H1 (cell line): ENCODE measurements around the gene EPHA1. TPM values are rescaled to one million over a fixed set of nuclear protein-coding genes. Genes with fewer than 3 reads are reported as not detected.
A peak's percentile ranks its signal among the peaks of the same experiment; 100 is the strongest.

Experiments used
- CTCF ChIA-PET: fragments of 300-600 bp; sonication (Branson Sonifier 250); formaldehyde crosslinking; loops from one replicate; lab custom pipeline; 2021; ENCODE audit not compliant: partially characterized antibody; lab: Charles Lee
- POLR2A ChIA-PET: fragments of 300-600 bp; sonication (Branson Sonifier 250); formaldehyde crosslinking; loops from one replicate; lab custom pipeline; 2021; ENCODE audit warnings: inconsistent platforms; ENCODE audit not compliant: partially characterized antibody; lab: Charles Lee
- DNase-seq, 2 experiments: peaks; one replicate each; pipeline versions ENCODE4 v3.0.0 to v3.0.0-alpha.2; 2010 to 2022; ENCODE audit warnings: low spot score in 2 of 2, low read depth in 1 of 2, mixed read lengths in 1 of 2
- FAIRE-seq: peaks from 2 replicates; lab custom pipeline; 2011; peaks lifted over from hg19 to GRCh38; lab: Jason Lieb, UNC
- H2AFZ ChIP-seq: 2 replicates; pipeline ENCODE4 v1.8.1; 2012; ENCODE audit warnings: low read length, inconsistent platforms
- H2AK5ac ChIP-seq: 2 replicates; pipeline ENCODE4 v1.6.1; 2013; ENCODE audit warnings: low read depth, low read length
- H2BK120ac ChIP-seq: replicated peaks from 2 replicates; pipeline ENCODE3; 2013; ENCODE audit warnings: low read depth, low read length, inconsistent platforms
- H2BK12ac ChIP-seq: 2 replicates; pipeline ENCODE4 v1.6.1; 2013; ENCODE audit warnings: low read depth, low read length
- H2BK15ac ChIP-seq: 2 replicates; pipeline ENCODE4 v1.6.1; 2013; ENCODE audit warnings: low read length
- H2BK20ac ChIP-seq: 2 replicates; pipeline ENCODE4 v1.6.1; 2013; ENCODE audit warnings: low read length
- H2BK5ac ChIP-seq: 2 replicates; pipeline ENCODE4 v1.6.1; 2013; ENCODE audit warnings: low read depth, low read length
- H3K14ac ChIP-seq: 2 replicates; pipeline ENCODE4 v1.6.1; 2013; ENCODE audit warnings: inconsistent platforms; ENCODE audit not compliant: insufficient read length
- H3K18ac ChIP-seq: 2 replicates; pipeline ENCODE4 v1.6.1; 2013; ENCODE audit warnings: low read length; ENCODE audit errors: extremely low read depth
- H3K23ac ChIP-seq: 2 replicates; pipeline ENCODE4 v1.6.1; 2013; ENCODE audit warnings: inconsistent platforms; ENCODE audit not compliant: insufficient read length
- H3K23me2 ChIP-seq: 2 replicates; pipeline ENCODE4 v1.6.1; 2013; ENCODE audit warnings: low read depth, low read length
- H3K27ac ChIP-seq: 2 replicates; pipeline ENCODE4 v1.6.1; 2011; ENCODE audit warnings: low read depth, low read length, inconsistent platforms
- H3K27me3 ChIP-seq, 4 experiments: replicated peaks in 1 of 4; 1 replicate in 1 of 4; 2 replicates in 3 of 4; pipeline versions ENCODE4 v1.6.1 to v1.8.1; 2011 to 2013; ENCODE audit warnings: low read length in 3 of 4, mild to moderate bottlenecking in 3 of 4, inconsistent platforms in 2 of 4, mixed read lengths in 2 of 4, moderate library complexity in 1 of 4; ENCODE audit not compliant: control insufficient read depth in 3 of 4, insufficient read depth in 3 of 4; ENCODE audit errors: extremely low read depth in 1 of 4
- H3K36me3 ChIP-seq, 4 experiments: 2 replicates each; pipeline versions ENCODE4 v1.6.1 to v1.8.1; 2011 to 2013; ENCODE audit warnings: mild to moderate bottlenecking in 4 of 4, low read length in 3 of 4, moderate library complexity in 2 of 4, control low read depth in 1 of 4, inconsistent platforms in 1 of 4; ENCODE audit not compliant: insufficient read depth in 4 of 4, control insufficient read depth in 2 of 4
- H3K4ac ChIP-seq: replicated peaks from 2 replicates; pipeline ENCODE3; 2013; ENCODE audit warnings: low read length, low read depth, mixed read lengths, inconsistent platforms; ENCODE audit not compliant: insufficient read length
- H3K4me1 ChIP-seq, 4 experiments: replicated peaks in 1 of 4; 1 replicate in 1 of 4; 2 replicates in 3 of 4; pipeline versions ENCODE4 v1.6.1 to v1.8.1; 2011 to 2013; ENCODE audit warnings: low read length in 3 of 4, inconsistent platforms in 2 of 4, mixed read lengths in 1 of 4; ENCODE audit not compliant: insufficient read depth in 4 of 4, control insufficient read depth in 3 of 4
- H3K4me2 ChIP-seq, 2 experiments: 2 replicates each; pipeline versions ENCODE4 v1.6.1 to v1.8.1; 2011 to 2013; ENCODE audit warnings: low read depth in 2 of 2, low read length in 2 of 2, control low read depth in 1 of 2, inconsistent platforms in 1 of 2, mild to moderate bottlenecking in 1 of 2; ENCODE audit not compliant: insufficient read depth in 1 of 2
- H3K4me3 ChIP-seq, 4 experiments: fragments of 200-600, 300-600 bp in 1 of 4; sonication (generic), shearing (Covaris generic), sonication (Bioruptor Twin) in 1 of 4; 2 replicates each; pipeline versions ENCODE4 v1.5.1 to v1.8.1; 2011 to 2016; ENCODE audit warnings: low read length in 4 of 4, low read depth in 3 of 4, control low read depth in 2 of 4, inconsistent platforms in 2 of 4, mild to moderate bottlenecking in 2 of 4, mixed read lengths in 1 of 4, moderate library complexity in 1 of 4; ENCODE audit not compliant: insufficient read depth in 2 of 4; ENCODE audit errors: extremely low read depth in 1 of 4
- H3K56ac ChIP-seq: replicated peaks from 2 replicates; pipeline ENCODE3; 2013; ENCODE audit warnings: low read depth, mild to moderate bottlenecking, mixed read lengths, low read length, inconsistent platforms; ENCODE audit not compliant: insufficient read length
- H3K79me1 ChIP-seq: 2 replicates; pipeline ENCODE4 v1.6.1; 2013; ENCODE audit warnings: low read depth, low read length, control low read depth
- H3K79me2 ChIP-seq, 2 experiments: 2 replicates each; pipeline versions ENCODE4 v1.6.1 to v1.8.1; 2012 to 2013; ENCODE audit warnings: low read length in 2 of 2, mild to moderate bottlenecking in 2 of 2, inconsistent platforms in 1 of 2; ENCODE audit not compliant: insufficient read depth in 2 of 2, control insufficient read depth in 1 of 2
- H3K9ac ChIP-seq, 4 experiments: replicated peaks in 1 of 4; 1 replicate in 1 of 4; 2 replicates in 3 of 4; pipeline versions ENCODE4 v1.6.1 to v1.8.1; 2011 to 2013; ENCODE audit warnings: low read depth in 3 of 4, low read length in 3 of 4, control low read depth in 2 of 4, mild to moderate bottlenecking in 2 of 4, moderate library complexity in 2 of 4, inconsistent platforms in 1 of 4; ENCODE audit errors: extremely low read depth in 1 of 4
- H3K9me3 ChIP-seq, 2 experiments: 2 replicates each; pipeline versions ENCODE4 v1.6.1 to v1.8.1; 2012 to 2013; ENCODE audit warnings: mild to moderate bottlenecking in 2 of 2, moderate library complexity in 2 of 2, control low read depth in 1 of 2, inconsistent platforms in 1 of 2, low read depth in 1 of 2, low read length in 1 of 2, mixed read lengths in 1 of 2; ENCODE audit not compliant: insufficient read depth in 2 of 2
- H4K20me1 ChIP-seq, 2 experiments: replicated peaks in 1 of 2; 2 replicates each; pipeline versions ENCODE3 to v1.8.1; 2011 to 2013; ENCODE audit warnings: inconsistent platforms in 2 of 2, low read length in 2 of 2, mild to moderate bottlenecking in 1 of 2; ENCODE audit not compliant: insufficient read depth in 2 of 2, control insufficient read depth in 1 of 2
- H4K5ac ChIP-seq: 2 replicates; pipeline ENCODE4 v1.6.1; 2013; ENCODE audit warnings: low read length, low read depth, mixed read lengths, inconsistent platforms; ENCODE audit not compliant: insufficient read length
- H4K8ac ChIP-seq: 2 replicates; pipeline ENCODE4 v1.8.0; 2013; ENCODE audit warnings: mild to moderate bottlenecking, moderate library complexity, low read length, inconsistent platforms; ENCODE audit not compliant: insufficient read depth; ENCODE audit errors: extremely low read depth
- H4K91ac ChIP-seq: replicated peaks from 2 replicates; pipeline ENCODE3; 2013; ENCODE audit warnings: low read length, mixed read lengths, inconsistent platforms; ENCODE audit not compliant: insufficient read length
- MAFK ChIP-seq: IDR thresholded peaks from 2 replicates; pipeline ENCODE4 v1.6.1; 2012; ENCODE audit warnings: low read depth, mild to moderate bottlenecking, improper control_type of control experiment, low read length
- WGBS, 2 experiments: shearing (Covaris generic) in 1 of 2; methylation state at CpG; one replicate each; pipeline versions ENCODE4 v1.1.6 to v1.1.7; 2013 to 2015; ENCODE audit warnings: low lambda C conversion rate in 2 of 2, mixed read lengths in 2 of 2, inconsistent platforms in 1 of 2, low coverage in 1 of 2, missing lambda C conversion rate in 1 of 2; ENCODE audit not compliant: insufficient replicate concordance in 2 of 2, insufficient coverage in 1 of 2, insufficient read length in 1 of 2; ENCODE audit errors: extremely low coverage in 1 of 2, missing lambda C conversion rate in 1 of 2; 5-methylcytosine and 5-hydroxymethylcytosine counted together
- polyA plus RNA-seq, 7 experiments: library from polyadenylated mRNA; depleted of rRNA in 3 of 7; stranded (reverse) in 5 of 7; unstranded in 2 of 7; fragments of >200 nt in 5 of 7; fragments of 200-250 nt in 2 of 7; gene quantifications; 1 replicate in 5 of 7; 2 replicates in 1 of 7; 4 replicates in 1 of 7; pipeline versions ENCODE4 v1.2.1 to v1.2.3, GENCODE V29; 2011 to 2013; ENCODE audit warnings: missing spikeins in 2 of 7, mixed read lengths in 2 of 7
- total RNA-seq: library from RNA; stranded (reverse); fragmentation: NEBNext Ultra II Directional; extraction: Animal tissue kit (Norgen Biotek cat#: 25700); gene quantifications from 2 replicates; pipeline ENCODE4 v1.2.1, GENCODE V29; 2021
- TF ChIP-seq, protein P1 (sequence below): IDR thresholded peaks from 2 replicates; pipeline ENCODE4 v1.6.1; 2012; ENCODE audit warnings: low read length, inconsistent platforms

EPHA1 gene
- total and polyA plus RNA-seq, 2 of the 8 experiments (the other 6 are each of a cell fraction or from before 2014, with no cell fraction given): 86.5 to 133 TPM

DNA sequence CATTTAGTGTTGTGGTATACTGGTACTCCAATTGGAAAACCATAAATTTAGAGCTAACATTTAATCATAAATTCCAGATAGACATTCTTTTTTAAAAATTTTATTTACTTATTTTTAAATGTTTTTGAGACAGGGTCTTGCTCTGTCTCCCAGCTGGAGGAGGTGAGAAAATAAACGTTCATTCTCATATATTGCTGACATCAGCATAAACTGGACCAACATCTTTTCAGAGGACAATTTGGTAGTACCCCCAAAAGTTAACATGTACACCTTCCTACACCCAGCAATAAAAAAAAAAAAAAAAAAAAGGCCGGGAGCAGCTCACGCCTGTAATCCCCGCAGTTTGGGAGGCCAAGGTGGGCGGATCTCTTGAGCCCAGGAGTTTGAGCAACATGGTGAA is 39.8 kb upstream of the EPHA1 start:
- no peak overlapping the region for H3K4me2 ChIP-seq
- H2BK15ac ChIP-seq: no peak overlapping the region
- peak; percentile 98 for TF ChIP-seq MAFK
- TF ChIP-seq, protein P1, sequence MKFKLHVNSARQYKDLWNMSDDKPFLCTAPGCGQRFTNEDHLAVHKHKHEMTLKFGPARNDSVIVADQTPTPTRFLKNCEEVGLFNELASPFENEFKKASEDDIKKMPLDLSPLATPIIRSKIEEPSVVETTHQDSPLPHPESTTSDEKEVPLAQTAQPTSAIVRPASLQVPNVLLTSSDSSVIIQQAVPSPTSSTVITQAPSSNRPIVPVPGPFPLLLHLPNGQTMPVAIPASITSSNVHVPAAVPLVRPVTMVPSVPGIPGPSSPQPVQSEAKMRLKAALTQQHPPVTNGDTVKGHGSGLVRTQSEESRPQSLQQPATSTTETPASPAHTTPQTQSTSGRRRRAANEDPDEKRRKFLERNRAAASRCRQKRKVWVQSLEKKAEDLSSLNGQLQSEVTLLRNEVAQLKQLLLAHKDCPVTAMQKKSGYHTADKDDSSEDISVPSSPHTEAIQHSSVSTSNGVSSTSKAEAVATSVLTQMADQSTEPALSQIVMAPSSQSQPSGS: no peak
- no peak overlapping the region for H2BK20ac ChIP-seq
- H4K20me1 ChIP-seq: no peaks in the 10 kb centered on the region
- ChIA-PET POLR2A (interaction anchor here (0.7 to 0.9 kb wide), 2 partner anchors 11 to 82 kb away, joined by 3 read pairs; no protein-coding TSS in a partner anchor), CTCF (interaction anchor here (1.1 to 1.4 kb wide), 2 partner anchors 12 to 42 kb away, joined by 3 read pairs; no protein-coding TSS in a partner anchor)
- H2BK12ac ChIP-seq: no peak overlapping the region
- no peaks in the 10 kb centered on the region for H3K36me3 ChIP-seq
- FAIRE-seq (no peak), DNase-seq (no peak)
- no peaks in the 10 kb centered on the region for H3K23me2 ChIP-seq
- no peak overlapping the region for H3K9ac ChIP-seq
- no peak overlapping the region for H3K4ac ChIP-seq
- WGBS, 2 experiments: 78% methylated on average over 4 of the region's 5 CpGs; no CpG with 5 or more reads in 1 of the 2 experiments
- no peak overlapping the region for H2BK120ac ChIP-seq
- H2AFZ ChIP-seq: no peak overlapping the region
- H3K79me1 ChIP-seq: no peaks in the 10 kb centered on the region
- no peak overlapping the region for H3K27ac ChIP-seq
- no peak overlapping the region for H3K56ac ChIP-seq
- no peak overlapping the region for H4K91ac ChIP-seq
- H2AK5ac ChIP-seq: no peak overlapping the region
- H2BK5ac ChIP-seq: no peak overlapping the region
- H3K9me3 ChIP-seq: no peaks in the 10 kb centered on the region; a peak in 1 of 4 replicates
- H3K4me1 ChIP-seq: peaks cover 0 to 6% (median 0%) of the 10 kb centered on the region in 4 experiments; a peak in 1 of 7 replicates
- no peak overlapping the region for H4K5ac ChIP-seq
- no peak overlapping the region for H3K23ac ChIP-seq
- H3K79me2 ChIP-seq: no peaks in the 10 kb centered on the region
- H3K14ac ChIP-seq: no peak overlapping the region
- no peak overlapping the region for H3K4me3 ChIP-seq
- no peak overlapping the region for H3K18ac ChIP-seq
- no peaks in the 10 kb centered on the region for H3K27me3 ChIP-seq
- H4K8ac ChIP-seq: no peak overlapping the region
